Measurements from ENCODE around the gene B3GAT1.
"Not testable (repeated sequence)": the region's sequence is repeated elsewhere in the genome, so short reads cannot be mapped to it uniquely, and the experiment has no call there.

Gene B3GAT1

DNA sequence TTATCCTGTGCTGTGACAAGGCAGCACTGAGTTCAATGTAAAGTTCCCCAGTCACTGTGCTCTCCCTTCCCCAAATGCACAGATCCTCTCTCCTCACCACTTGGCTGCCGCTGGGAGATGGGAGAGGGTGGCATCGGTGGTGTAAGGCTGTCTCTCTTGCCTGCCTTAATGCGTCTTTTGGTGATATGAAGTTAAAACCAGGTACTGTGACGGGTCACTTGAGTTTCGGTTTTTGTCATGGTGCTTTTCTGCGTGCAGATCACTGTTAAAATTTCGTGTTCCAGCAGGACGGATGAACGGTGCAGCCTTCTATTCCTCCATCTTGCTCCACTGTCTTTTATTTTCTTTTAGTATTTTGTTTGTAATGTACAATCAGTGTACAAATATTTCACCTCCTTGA lies 61.7 kb downstream of the B3GAT1 start:
- no peak for DNase-seq

DNA sequence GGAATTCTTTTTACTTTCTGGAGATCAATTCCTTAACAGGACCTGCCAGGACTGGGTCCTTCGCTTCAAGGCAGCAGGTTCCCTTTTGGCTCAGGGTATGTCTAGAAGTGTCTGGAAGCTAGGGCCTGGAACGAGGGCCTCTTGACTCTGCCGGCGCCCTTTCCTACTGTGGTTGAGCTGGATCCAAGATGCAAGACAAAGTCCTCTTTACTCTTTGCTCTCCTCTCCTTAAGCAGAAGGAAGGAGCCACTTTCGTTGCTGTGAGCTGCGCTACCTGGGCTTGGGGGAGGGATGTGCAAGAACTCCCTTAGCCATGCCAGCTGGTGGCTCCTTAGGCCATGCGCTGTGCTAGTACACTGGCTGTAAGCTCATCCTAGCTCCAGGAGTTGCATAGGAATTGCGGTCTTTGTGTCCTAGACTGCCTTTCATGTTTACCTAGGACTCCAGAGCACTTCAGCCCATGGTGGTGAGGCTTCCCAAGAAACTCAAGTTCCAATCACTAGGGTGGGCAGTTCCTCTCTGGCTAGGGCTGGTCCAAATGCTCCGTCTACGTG lies 62.2 kb downstream of the B3GAT1 start:
- DNase-seq: no peak

DNA sequence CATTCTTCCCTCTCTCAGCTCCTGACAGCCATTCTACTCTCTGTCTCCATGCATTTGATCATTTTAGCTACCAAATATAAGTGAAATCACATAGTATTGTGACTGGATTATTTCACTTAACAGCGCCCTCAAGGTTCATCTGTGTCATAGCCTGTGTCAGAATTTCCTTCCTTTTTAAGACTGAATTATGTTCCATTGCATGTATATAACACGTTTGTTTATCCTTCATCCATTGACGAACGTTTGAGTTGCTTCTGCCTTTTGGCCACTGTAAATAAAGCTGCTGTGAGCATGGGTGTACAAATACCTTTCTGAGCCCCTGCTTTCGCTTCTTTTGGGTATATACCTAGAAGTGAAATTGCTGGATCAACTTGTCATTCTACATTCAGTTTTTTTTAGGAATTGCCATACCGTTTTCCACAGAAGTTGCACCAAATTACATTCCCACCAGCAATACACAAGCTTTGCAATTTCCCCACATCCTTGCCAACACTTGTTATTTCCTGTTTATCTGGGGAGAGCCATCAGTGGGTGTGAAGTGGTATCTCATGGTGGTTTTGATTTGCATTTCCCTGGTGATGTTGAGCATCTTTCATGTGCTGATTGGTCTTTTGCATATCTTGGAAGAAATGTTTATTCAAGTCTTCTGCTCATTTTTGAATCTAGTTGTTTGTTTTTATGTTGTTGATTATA lies 62.8 kb downstream of the B3GAT1 start:
- DNase-seq: no peak

DNA sequence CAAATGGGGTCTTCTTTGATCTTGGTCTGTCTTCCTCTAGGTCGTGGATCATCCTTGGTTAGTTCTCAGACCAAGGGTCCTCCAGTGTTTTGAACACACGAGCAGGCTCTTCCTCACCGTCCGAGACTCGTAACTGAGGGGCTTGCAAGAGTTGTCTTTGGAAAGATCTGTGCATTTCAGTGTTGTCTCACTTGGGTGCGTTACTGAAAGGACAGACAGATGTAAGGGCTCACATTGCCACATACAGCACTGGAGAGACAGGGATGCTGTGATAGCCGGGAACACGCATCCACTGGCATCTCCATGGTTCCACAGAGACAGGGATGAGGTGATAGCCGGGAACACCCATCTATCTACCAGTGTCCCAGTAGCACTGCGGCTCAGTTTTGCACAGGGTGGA lies 64.6 kb downstream of the B3GAT1 start:
- DNase-seq: no peak

DNA sequence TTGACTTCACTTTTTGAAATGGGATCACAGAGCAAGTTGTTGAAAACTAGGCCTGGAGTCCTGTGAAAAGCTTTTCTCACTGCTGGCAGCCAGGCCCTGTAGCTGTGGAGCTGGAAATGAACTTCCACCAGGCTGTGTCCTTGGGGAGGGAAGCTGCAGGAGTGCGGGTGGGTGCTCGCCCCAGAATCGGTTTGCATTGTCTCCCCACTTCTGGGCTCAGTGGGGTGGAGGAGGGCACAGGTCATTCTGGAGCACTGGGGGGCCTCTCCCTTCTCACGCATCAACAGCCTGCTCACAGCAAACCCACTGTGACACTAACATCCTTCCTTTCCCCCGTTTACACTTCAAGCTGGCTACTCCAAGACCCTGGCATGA lies 65.1 kb downstream of the B3GAT1 start:
- DNase-seq: no peak

DNA sequence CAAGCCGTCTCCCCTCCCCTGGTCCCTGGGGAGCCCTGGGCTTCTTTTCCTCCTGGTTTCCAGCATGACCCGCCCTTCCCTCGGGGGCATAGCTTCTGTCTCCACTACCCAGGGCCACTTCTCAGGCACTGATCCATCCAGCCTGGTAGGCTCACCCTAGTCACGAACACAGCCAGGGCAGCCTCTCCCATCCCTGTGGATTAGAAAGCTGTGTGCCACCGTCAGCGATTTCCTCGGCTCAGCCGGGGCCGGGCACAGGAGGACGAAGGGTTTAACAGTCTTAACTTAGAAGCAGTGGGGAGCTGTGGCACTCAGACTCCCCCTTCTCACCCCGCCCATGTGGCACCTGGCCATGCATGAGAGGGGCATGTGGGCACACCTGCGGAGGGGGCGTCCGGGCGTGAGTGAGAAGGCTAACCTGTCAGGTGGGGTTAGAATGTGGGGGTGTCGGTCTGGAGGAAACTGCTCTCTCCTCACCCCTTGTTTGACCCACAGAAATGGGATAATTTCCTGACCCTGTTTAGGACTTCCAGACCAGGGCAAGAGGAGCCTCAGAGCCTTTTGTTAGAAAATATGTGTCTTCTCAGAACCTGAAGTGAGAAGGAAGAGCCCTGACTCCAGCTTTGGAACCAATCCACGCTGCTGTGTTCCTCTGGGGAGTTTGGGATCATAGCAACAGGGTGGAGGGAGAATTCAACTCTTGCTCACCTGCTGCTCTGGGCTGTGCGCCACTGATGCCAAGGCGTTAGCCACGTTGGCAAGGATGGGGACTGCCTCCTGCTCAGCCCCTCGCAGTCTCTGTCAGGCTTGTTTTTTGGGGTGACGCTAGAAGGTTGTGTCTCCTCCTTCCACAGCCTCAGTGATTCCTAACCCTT lies 65.7 kb downstream of the B3GAT1 start:
- DNase-seq: no peak

DNA sequence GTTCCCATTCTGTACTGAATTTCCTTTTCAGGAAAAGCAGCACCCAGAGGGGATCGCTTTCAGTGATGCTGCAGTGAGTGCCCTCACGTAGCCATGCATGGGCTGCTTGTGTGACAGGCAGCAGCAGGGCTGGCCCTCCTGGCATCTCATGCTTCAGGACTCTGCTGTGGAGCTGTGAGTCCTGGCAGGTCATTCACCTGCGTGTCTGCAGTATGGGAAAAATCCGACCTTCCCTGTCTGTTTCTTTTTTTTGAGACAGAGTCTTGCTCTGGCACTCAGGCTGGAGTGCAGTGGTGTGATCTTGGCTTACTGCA lies 66.8 kb downstream of the B3GAT1 start:
- no peak for DNase-seq

DNA sequence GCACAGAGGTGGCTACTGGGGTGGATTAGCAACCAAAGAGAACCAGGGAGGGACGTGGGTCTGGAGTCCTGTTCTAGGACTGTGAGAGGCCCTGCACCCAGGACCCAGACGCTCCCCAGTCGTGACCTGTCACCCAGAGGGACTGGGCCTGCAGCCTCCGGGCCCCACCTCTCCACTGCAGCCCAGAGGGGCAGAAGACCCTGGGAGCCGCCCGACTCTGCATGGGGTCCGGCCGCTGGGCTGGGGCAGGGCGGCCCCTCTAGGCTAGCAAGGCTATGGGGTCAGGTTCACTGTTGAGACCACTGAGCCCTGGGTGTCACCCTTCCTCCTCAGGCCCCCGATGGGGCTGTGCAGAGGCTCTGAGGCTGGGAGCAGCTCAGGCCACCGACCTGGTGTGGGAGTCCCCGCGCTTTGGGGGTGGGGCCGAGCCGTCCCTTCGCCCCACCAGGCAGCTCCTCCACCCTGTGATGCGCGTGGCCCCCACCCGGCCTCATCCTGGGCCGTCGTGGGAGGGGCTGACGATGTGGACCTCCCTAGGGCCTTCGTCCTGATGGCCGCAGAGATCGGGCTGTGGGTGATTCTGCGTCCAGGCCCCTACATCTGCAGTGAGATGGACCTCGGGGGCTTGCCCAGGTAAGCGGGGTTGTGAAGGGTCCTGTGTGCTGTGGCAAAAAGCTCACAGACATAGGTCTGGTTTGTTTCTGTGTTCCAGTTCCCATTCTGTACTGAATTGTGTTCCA lies 67.4 kb downstream of the B3GAT1 start:
- not testable (repeated sequence) for DNase-seq

DNA sequence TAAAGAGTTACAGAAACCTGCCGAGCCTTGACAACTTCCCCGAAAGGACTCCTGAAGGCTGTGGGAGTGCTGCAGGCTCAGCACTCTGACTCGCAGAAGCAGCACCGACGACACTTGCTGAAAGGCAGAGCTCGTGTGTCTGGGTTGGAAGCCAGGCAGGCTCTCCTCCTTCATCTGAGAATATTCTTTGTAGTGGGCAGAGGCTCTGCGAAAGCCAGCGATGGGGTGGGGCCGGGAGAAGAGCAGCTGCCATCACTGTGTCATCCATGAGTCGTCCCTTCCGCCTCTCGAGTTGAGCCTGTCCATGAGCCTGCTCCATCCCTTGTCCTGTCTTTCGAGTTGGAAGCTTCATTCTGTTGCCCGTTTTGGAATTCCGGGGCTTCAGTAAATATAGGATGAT lies 68.4 kb downstream of the B3GAT1 start:
- DNase-seq: no peak

DNA sequence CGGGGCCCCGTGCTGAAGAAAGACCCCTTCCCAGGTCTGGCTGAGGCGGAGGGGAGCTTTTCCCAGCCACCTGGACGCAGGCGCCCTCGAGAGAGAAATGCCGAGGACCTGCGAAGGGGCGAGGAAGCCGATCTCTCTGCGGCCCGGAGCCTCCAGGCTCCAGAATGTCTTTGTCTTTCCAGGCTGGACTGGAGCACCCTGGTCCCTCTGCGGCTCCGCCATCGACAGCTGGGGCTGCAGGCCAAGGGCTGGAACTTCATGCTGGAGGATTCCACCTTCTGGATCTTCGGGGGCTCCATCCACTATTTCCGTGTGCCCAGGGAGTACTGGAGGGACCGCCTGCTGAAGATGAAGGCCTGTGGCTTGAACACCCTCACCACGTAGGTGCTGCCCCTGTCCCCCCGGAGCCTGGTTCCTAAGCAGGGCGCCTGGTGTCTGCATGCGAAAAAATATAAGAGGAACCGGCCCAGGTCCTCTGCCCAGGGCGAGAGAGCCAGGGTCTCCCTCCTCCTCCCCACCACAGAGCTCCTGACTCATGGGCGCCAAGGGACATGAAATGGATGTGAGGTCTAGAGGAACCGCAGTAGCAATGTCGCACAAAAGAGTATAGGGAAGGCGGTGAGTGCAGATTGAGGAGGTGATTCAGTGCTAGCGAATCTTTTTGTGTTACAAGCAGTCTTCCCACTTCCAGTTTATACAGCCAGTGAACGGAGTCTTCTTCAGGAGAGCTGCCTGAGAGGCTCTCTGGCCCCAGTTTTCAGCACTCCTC lies 69.3 kb downstream of the B3GAT1 start:
- DNase-seq: no peak

DNA sequence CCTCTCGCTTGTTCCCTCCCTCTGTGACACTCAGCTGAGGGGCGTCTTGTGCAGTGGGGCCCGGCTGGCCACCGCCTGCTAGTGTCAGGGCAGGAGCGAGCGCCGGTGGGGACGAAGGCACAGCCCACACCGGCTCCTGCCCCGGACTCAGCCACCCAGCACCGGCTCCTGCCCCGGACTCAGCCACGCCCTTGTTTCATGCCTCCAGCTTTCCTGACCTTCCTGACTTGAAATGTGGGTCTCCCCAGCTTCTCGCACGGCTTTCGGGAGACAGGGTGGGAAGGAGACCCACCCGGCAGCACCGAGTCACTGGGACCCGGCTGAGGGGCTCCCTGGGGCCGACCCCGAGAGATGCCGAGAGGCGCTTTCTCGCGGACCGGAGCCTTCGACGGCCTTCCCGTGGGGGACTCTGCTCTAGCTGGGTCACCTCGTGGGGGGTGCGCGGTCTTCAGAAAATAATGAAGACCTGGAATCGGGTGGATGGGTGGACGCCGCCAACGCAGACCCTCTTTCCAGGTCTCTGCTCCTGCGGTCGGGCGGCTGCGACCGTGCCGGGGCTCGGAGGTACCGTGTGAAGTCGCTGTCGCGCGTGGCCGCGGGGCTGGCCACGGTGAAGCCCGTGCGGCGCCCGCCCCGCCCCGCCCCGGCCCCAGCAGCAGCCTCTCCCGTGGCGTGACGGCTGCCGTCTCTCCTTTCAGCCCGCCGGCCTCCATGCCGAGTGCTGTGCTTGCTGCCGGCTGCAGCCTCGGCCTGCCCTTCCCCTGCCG lies 70.1 kb downstream of the B3GAT1 start:
- no peak for DNase-seq

DNA sequence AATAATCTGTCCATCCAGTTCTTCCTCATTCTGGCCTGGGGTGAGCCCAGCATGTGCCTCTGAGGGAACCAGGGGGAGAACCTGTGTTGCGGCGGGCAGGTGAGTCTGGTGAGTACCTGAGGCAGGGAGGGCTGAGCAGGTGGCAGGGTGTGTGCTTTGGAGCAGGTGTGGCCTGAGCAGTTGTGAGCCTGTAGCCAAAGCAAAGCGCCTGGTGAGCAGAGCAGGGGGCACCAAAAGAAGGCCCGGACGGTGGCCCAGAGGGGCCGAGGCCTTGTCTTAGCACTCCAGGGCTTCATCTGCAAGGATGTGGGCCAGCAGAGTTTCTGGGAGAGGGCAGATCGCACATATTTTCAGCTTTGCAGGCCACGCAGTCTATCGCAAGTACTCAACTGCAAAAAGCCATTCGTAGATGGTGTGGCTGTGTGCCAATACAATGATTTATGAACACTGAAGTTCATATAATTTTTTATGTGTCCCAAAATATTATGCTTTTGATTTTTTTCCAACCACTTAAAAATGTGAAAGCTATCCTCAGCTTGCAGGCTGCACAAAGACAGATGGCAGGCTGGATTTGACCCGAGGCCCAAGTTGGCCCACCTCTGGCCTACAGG lies 71.6 kb downstream of the B3GAT1 start:
- no peak for DNase-seq

DNA sequence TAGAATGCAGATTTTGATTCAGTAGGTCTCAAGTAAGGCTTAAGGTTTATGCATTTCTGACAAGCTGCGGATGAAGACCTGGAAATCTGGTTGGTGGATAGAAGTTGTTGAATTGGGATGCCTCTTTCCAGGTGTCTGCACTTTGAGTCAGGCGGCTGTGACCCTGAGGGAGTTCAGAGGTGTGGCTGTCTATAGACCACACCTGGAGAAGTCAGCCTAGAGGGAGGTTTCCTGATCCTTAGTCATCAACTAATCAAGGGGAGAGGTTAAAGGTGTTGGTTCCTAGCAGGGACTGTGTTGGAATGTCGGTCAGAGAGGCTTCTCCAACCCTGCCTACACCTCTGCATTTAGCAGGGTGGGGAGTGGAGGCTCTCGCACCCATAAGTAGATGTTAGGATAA lies 72.3 kb downstream of the B3GAT1 start:
- no peak for DNase-seq

DNA sequence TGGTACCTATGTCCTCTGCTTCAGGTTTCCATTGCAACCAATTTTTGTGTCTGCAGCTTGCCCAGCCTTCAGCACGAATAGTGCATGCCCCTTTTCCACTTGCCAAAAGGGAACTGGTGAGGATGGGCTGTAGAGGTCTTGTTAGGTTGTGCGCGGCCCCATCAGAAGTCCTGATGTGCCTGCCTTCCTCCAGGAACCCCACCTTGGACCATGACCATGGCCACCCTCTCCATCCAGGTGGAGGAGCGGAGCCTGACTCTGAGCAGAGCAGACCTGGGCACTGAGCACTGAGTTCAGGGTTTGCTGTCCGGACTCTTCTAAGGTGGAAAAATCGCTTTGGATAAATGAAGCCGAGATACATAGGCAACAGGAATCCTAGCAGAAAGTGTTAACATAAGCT lies 73.4 kb downstream of the B3GAT1 start:
- DNase-seq: no peak

DNA sequence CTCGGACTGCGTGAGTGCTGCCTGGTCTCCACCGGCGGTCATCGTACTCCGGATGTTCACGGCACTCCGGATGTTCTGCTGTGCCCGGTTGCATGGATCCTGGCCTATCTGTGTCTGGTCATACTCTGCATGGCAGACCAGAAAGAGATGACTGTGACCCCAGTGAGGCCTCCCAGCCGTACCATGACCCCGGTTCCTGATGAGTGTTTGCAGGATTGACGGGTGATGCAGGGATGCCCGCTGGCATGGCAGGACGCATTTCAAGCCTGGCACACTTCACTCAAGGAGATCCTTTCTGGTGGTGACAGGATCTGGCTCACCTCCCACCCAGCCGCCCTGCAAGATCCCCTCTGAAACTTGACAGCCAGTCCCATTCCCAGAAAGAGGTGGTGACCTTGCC lies 74.0 kb downstream of the B3GAT1 start:
- no peak for DNase-seq

DNA sequence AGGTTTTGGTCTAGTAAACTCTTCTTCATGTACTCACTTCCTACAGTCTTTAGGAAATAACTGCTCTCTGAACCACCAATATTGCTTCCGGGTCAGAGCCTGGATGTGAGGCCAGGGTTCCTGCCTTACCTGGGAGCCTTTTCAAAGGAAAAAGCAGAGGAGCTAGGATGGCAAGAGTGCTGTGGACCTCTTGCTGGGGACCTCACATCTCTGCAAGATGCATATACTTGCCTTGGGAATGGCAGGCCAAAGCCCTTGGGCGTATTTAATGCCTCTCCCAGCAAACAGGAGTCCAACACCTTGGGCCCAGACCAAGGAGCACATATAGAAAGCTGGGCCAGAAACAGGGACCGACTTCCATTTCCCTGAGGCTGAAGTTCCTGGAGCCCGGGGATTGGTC lies 75.0 kb downstream of the B3GAT1 start:
- DNase-seq: no peak

DNA sequence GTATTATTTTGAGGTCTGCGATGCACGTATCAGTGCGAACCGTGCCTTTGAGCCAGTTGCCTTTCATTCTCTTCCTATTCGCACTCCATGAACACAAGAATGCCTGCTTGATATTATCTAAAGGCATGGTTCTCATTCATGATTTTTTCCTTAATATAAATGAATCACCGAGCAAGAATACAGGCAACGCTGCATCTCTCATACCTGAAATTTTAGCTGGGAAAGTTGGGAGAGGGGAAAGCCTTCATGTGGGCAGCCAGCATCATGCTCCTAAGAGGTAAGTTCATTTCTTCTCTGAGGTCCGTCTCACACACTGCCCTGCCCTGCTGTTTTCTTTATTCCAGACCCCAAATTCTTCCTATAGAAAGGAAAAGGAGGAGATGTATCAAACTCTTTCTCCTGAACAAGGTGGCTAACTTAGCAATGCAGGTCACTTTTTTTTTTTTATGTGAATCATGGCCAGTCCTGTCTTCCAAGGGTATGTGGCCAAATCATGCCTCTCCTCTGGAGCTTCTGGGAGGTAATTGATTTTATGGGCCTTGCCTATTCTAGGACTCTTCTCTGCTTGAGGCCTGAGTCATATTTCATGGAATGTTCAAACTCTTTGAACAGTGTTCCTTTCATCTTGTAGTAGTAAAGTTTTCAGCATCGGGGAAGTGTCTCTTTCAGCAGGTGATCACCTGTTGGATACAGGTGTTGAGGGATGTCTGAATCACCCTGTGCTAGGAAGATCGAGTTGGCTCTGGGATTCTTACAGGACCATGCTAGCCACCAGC lies 77.1 kb downstream of the B3GAT1 start:
- no peak for DNase-seq

DNA sequence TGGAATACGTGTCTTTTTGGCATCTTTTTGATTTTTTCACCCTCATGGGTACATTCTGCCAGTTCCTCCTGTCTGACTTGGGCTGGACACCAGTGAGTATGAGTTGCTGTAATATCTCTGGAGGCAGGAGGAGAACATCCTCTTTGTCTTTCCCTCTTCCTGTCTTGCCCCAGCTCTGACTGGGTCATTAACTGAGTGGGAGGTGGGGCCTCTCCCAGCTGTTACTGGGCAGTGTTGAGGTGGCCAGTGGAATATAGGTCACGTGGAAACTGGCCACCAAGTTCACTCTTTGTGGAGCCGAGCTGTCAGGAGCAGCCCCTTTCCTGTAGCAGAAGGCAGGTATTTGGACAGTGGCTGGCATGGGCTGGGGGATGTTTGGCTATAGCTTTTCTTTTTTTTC lies 78.1 kb downstream of the B3GAT1 start:
- no peak for DNase-seq

DNA sequence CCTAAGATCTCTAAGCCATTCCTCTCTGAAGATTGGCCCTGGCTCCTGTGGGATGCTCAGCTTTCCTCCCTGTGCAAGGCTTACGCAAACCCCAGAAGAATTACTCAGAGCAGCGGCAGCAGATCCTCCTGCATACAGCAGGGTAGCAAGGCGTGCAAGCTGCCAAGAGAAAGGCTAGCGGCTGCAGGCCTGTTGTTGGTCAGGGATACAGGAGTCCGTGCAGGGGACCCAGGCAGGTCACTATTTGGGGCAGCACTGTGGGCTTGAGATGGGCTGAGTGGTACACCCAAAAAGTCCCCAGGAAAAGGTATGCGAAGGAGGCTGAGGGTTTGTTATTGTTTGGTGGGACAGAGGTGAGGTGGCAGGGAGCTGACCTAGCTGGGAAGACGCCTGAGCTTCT lies 78.7 kb downstream of the B3GAT1 start:
- no peak for DNase-seq

DNA sequence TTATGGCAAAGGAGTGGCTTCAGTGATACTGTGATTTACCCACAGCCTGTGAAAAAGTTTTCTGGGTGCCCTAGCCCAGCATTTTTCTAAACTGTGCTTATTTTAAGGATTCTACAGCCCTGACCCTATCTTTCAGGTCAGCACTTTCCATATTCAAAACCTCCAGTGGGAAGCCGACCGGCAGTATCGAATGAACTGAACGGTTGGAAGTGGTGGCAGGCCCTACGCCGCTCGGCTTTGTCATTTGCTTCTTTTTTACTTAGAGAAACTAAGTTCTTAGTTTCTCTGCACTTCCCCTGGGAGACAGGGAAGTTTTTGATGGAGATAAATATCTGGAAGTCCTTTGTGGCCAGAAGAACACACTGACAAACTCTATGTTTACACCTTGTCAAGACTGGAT lies 79.3 kb downstream of the B3GAT1 start:
- DNase-seq: no peak

DNA sequence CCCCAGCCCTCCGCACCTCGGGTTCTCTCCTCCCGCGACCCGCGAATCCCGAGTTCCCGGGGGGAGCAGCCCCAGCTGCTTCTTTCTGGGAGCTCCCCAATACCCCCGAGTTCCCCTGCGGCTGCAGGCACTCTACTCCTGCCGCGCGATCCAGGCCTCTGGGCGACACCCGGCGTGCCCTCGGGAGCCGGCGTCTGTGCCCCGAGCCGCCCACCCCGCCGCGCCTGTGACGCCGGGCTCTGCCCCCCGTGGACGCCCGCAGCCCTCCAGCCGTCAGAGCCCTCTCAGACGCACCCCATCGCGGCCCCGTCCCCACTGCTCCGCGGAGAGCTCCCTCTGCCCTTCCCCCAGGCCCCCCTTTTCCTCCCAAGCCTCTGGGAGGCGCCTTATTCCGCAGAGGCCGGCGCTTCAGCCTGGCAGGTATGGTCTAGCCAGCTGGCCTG lies 79.8 kb downstream of the B3GAT1 start:
- no peak for DNase-seq

All from SIG-M5 (cell line).